HG03432 (cell line): ENCODE results near the gene SIRT7.

Experiments used
- ATAC-seq: cut with Tn5 transposase; IDR thresholded peaks from one replicate; pipeline ENCODE4 v1.9.1; 2021; ENCODE audit warnings: mild to moderate bottlenecking, moderate library complexity; ENCODE audit not compliant: unreplicated experiment

Gene SIRT7, protein sequence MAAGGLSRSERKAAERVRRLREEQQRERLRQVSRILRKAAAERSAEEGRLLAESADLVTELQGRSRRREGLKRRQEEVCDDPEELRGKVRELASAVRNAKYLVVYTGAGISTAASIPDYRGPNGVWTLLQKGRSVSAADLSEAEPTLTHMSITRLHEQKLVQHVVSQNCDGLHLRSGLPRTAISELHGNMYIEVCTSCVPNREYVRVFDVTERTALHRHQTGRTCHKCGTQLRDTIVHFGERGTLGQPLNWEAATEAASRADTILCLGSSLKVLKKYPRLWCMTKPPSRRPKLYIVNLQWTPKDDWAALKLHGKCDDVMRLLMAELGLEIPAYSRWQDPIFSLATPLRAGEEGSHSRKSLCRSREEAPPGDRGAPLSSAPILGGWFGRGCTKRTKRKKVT

DNA sequence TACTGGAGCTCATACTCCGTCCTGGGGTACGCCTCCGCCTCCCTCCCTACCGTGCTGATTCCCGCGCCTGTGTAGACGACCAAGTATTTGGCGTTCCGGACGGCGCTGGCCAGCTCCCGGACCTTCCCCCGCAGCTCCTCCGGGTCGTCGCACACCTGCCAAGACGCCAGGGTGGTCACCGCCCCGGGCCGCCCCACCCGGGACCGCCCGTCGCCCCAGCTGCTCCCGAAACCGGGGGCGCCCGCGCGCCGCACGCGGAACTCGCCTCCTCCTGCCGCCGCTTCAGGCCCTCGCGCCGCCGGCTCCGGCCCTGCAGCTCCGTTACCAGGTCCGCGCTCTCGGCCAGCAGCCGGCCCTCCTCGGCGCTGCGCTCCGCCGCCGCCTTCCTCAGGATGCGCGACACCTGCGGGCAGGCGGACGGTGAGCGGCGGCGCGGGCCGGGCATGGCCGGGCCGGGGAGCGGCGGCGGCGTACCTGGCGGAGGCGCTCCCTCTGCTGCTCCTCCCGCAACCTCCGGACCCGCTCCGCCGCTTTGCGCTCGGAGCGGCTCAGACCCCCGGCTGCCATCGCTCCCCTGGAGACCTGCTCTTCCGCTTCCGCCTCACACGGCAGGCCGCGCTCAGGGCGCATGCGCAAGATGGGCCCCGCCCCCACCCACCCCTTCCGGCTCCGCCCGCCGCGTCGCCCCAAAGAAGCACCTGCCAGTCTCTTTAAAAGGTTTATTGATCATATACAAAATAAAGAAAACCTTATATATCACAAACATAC is at the start of gene SIRT7:
Gene SIRT7 (minus strand): TSS at position 612 of the 768 bp plus-strand sequence. CDS start 45 bp downstream, at position 567.
- ATAC-seq, result peak; percentile 59

DNA sequence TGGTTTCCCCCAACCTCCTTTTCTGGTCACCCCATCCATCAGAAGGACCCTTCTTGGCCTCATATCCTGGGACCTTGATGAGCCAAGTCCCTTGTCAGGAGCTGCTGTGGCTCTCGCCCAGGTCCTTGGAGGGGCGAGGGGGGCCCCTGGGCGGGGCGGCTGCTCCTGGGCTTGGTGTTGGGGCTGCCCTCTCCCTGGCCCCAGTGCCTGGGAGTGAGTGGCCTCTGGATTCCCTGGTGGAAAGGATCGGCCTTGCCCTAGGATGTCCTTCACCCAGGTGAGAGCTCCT is 49.2 kb upstream of the SIRT7 start:
- no peak for ATAC-seq

DNA sequence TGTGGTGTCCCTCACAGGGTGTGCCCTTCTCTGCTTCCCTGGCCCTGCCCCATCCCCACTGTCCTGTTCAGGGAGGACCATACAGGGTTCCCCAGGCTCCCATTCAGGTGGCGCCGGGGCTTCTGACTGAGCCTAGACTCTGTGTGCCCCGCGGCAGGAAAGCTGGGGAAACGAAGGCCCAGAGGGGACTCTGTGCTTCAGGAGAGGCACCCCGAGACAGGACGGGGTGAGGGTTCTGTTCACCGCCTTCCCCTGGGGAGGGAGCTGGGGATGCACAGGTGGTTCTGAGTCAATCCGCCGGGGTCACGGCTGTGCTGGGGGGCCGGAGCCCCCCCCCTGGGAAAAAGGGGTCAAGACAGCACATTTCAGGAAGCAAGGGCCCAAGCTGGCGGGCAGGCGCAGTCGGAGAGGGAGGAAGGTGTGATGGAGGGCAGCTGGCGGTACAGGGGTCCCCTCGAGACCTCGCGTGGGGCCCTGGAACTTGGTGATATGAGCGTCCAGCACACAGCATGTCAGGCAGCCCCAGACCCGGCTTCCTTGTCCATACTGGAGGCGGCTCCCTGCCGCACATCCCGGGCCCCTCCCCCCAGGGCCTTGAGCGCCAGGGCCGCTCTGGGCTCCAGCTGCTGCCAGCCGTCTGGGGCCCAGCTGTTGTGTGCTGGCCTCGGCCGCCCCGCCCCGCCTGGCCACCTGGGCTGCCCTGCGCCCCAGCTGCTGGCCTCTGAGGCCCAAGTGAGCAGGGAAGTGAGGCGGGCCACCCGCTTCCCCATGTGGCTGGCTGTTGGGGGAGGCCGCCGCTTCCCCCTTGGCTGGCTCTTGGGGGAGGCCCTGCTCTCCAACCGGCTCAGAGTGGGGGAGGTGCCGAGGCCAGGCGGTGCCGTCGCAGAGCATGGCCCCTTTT is 48.6 kb upstream of the SIRT7 start:
- ATAC-seq, result no peak

- ATAC-seq, result no peak
Measured at GRCh38 chr17:81964081-81964849, 46.3 kb upstream of the SIRT7 start.

GRCh38 chr17:81962499-81963441 is 44.8 kb upstream of the SIRT7 start:
- ATAC-seq, result no peak

- no peak for ATAC-seq
Measured at GRCh38 chr17:81961521-81962498, 43.8 kb upstream of the SIRT7 start.

GRCh38 chr17:81961087-81961511 is 43.1 kb upstream of the SIRT7 start, which contains the start of gene NOTUM:
TSS of gene NOTUM (minus strand) at chr17:81961187. CDS start at chr17:81960909, 278 bp downstream.
- no peak for ATAC-seq

DNA sequence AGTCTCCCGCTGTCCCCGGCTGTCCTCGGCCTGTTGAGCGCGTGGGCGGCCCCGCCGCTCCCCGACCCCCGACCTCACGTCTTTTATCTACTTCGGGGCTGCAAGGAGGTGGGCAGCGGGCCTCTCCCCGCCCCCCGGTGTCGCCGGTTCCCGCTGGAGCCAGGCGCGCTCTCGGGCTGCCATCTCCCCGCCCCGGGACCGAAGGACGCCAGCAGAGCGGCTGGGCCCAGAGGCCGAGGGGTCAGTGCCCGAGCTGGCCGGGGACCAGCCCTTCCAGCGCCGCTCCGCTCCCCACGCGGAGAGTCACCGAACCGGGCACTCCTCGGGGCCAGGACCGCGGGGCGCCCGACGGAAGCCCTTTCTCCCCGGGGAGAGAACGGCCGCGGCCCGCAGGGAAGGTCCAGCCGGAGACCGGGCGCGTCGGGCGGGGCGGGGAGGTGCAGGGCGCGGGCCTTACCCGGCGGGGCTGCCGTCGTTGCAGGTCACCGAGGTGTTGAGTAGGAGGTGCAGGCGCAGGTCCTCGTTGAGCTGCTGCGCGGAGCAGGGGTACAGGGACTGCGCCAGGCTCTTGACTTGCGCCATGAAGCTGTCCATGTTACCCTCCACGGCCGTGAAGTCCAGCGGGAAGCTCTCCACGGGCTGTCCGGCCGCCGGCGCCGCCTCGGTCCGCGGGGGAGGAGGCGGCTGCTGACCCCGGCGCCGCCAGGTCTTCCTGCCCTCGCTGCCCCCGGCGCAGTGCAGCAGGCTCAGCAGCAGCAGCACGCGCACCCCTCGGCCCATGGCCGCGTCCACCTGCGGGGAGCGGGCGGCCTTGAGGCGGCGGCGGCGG is 42.4 kb upstream of the SIRT7 start:
- ATAC-seq, result no peak

DNA sequence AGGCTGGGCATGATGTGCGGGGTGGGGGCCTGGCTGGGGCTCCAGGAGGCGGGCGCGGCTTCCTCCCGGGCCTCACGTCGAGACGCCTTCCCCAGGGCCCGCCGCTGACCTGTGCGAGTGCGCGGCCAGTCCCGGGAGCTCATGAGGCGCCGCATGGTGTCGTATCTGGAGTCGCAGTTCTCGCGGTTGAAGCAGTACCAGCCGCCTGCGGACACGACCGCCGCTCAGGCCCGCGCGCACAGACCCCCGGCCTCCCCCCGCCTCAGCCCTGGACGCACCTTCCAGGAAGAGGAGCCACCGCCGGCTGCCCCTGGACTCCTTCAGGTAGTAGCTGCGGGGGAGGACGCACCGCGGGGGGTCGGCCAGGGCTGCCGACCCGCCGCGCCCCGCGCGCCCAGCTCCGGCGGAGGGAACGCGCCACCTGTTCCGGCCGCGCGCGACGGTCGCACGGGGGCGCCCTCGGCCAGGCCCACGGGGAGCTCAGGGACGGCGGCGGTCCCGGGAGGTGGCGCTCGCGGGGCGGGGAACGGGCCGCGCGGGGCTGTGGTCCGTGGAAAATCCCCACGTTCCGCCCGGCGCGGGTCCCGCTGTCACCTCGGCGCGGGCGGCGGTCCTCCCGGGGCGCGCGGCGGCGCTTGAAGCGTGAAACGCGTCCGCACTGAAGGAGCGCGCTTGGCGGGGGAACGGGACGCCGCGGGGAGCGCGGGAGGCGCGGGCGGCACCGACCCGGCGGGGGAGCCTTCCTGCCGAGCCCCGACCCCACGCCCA is 41.6 kb upstream of the SIRT7 start:
- no peak for ATAC-seq

GRCh38 chr17:81958633-81959342 is 40.8 kb upstream of the SIRT7 start:
- no peak for ATAC-seq

- ATAC-seq, result no peak
Measured at GRCh38 chr17:81957691-81958432, 39.9 kb upstream of the SIRT7 start.

DNA sequence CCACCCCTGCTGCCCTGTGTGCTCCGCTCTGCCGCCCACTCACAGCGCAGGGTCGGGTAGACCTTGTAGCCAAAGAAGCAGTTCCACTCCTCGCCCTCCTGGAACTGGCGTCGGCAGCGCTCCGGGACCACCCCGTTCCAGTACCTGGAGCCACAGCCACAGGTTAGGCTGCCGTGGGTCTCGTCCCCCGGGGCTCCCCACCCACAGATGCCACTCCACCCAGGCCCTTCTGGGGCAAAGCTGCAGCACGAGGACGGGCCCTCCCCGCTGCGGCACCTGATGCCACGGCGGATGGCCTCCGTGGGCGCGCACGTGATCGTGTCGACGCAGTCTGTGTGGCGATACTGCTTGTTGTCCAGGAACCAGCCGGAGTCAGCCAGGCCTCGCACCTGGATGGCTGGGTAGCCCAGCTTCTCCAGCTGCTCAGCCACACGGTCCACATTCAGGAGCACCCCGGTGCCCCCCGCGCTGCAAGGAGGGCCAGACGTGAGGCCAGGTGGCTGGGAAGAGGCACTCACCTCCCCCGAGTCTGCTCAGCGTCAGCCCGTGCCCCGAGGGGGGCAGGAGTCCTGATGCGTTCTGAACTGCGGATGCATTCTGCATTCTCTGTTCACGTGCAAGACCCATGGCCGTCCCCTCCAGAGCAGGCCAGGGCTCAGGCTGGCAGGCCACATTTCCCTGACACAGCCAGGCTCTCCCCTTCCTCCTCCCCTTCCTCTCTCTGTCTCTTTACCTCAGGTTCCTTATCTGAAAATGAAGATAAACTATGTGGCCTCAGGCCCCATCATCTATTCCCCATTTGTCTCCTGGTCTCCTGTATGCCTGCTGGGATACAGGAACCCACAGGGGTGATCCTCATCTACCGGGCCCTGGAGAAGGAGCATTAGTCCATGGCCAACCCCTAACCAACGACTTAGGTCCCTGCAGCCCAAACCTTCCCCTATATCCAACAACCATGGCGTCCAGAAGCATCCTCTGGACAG is 38.9 kb upstream of the SIRT7 start:
- no peak for ATAC-seq

- ATAC-seq, result no peak
Measured at GRCh38 chr17:81955756-81956544, 38.0 kb upstream of the SIRT7 start.
